Sigmoid colon (tissue), 7 donors: Measurements from ENCODE around the gene SPON1. TPM values are rescaled to one million over a fixed set of nuclear protein-coding genes. Genes with fewer than 3 reads are reported as not detected.
A peak's percentile ranks its signal among the peaks of the same experiment; 100 is the strongest.

Source experiments
- DNase-seq: peaks from one replicate; pipeline ENCODE4 v3.0.0-alpha.2; 2019
- H3K27ac ChIP-seq, 4 donors: fragments of 200-600 bp; sonication (generic); one replicate each; pipeline ENCODE4 v1.5.1; 2016 to 2019; ENCODE audit warnings: mild to moderate bottlenecking in 1 of 4
- H3K27me3 ChIP-seq, 3 donors: fragments of 200-600 bp; sonication (generic); one replicate each; pipeline ENCODE4 v1.5.1; 2019; ENCODE audit warnings: mild to moderate bottlenecking in 1 of 3
- H3K36me3 ChIP-seq, 4 donors: fragments of 200-600 bp; sonication (generic); one replicate each; pipeline ENCODE4 v1.5.1; 2016 to 2019
- H3K4me1 ChIP-seq, 4 donors: fragments of 200-600 bp; sonication (generic); one replicate each; pipeline ENCODE4 v1.5.1; 2017 to 2019
- H3K4me3 ChIP-seq, 4 donors: fragments of 200-600 bp; sonication (generic); one replicate each; pipeline ENCODE4 v1.5.1; 2017 to 2019; ENCODE audit warnings: mild to moderate bottlenecking in 2 of 4, moderate library complexity in 1 of 4
- H3K9me3 ChIP-seq, 4 donors: fragments of 200-600 bp in 3 of 4; sonication (generic) in 3 of 4; one replicate each; pipeline versions ENCODE4 v1.5.1 to v1.6.1; 2013 to 2019
- CTCF ChIP-seq, 4 experiments: fragments of 450-650 bp in 3 of 4; fragments of 200-600 bp in 1 of 4; IDR thresholded peaks; one replicate each; pipeline ENCODE4 v1.5.1; 2016 to 2019; ENCODE audit warnings: antibody characterized with exemption in 4 of 4, mild to moderate bottlenecking in 3 of 4, moderate library complexity in 2 of 4
- EP300 ChIP-seq, 4 donors: sonication (generic); formaldehyde crosslinking; IDR thresholded peaks; one replicate each; pipeline ENCODE4 v1.6.1; 2017; ENCODE audit warnings: antibody characterized with exemption in 4 of 4
- POLR2A ChIP-seq, 2 donors: fragments of 450-650 bp; IDR thresholded peaks; one replicate each; pipeline ENCODE4 v1.6.1; 2016; ENCODE audit warnings: antibody characterized with exemption in 2 of 2, mild to moderate bottlenecking in 2 of 2, moderate library complexity in 2 of 2
- POLR2AphosphoS5 ChIP-seq, 4 donors: sonication (generic); formaldehyde crosslinking; IDR thresholded peaks; one replicate each; pipeline ENCODE4 v1.6.1; 2017; ENCODE audit warnings: antibody characterized with exemption in 4 of 4
- WGBS, 2 donors: extraction: QIAGEN DNeasy Blood & Tissue Kit; methylation state at CpG; one replicate each; pipeline ENCODE4 v1.1.7; 2013; 5-methylcytosine and 5-hydroxymethylcytosine counted together
- intact Hi-C: fragments of 100-400 bp; cut with DNase I; formaldehyde crosslinking; loops from one replicate; pipeline ENCODE4 v1.15.1; 2023
- polyA plus RNA-seq, 3 donors: library from polyadenylated mRNA; stranded (reverse); fragments of 200-250 nt; gene quantifications; one replicate each; pipeline ENCODE4 v1.2.3, GENCODE V29; 2013
- small RNA-seq, 3 donors: library from RNA; depleted of rRNA; stranded (forward); fragments of <200 nt; gene quantifications; one replicate each; pipeline ENCODE3, GENCODE V24; 2016
- total RNA-seq, 4 donors: library from RNA; depleted of rRNA; stranded (reverse); fragments of >200 nt; gene quantifications; one replicate each; pipeline ENCODE4 v1.1.0, GENCODE V29; 2016
- donor health status: healthy with polysubstance abuse.
- donor health status: Bipolar disorder and iron deficiency.
- donor health status: healthy.

SPON1 gene
- total and polyA plus RNA-seq, 7 donors = 6.6 to 36.8 (median 12.6) TPM

- H3K27ac ChIP-seq = peak overlapping the region; percentile 27 to 76 (median 51)
- H3K4me3 ChIP-seq = no peak overlapping the region
- no peaks in the 10 kb centered on the region for H3K9me3 ChIP-seq
- WGBS, 2 donors = 33 to 54% methylated on average over 4 of the region's 4 CpGs
- TF ChIP-seq CTCF (IDR thresholded peaks at IDR 0.05) (no peak), EP300 (IDR thresholded peaks at IDR 0.05) (peak in 2 of 4 donors; percentile 39 to 49), POLR2AphosphoS5 (IDR thresholded peaks at IDR 0.05) (peak in 2 of 4 donors; percentile 24 to 39), POLR2A (IDR thresholded peaks at IDR 0.05) (no peak)
- DNase-seq = no peak
- intact Hi-C loops = no loop called here
- no peaks in the 10 kb centered on the region for H3K27me3 ChIP-seq
- H3K36me3 ChIP-seq = no peaks in the 10 kb centered on the region
- H3K4me1 ChIP-seq = peaks cover 0 to 73% (median 65%) of the 10 kb centered on the region in 4 donors
Observed at GRCh38 chr11:14312736-14313438, 350.4 kb downstream of the SPON1 start.

GRCh38 chr11:14314127-14314526 is 351.6 kb downstream of the SPON1 start:
- no peaks in the 10 kb centered on the region for H3K9me3 ChIP-seq
- peaks cover 0 to 73% (median 62%) of the 10 kb centered on the region in 4 donors for H3K4me1 ChIP-seq
- no peak for DNase-seq
- peak overlapping the region in 2 of 4 donors; percentile 61 to 76 for H3K27ac ChIP-seq
- no peak overlapping the region for H3K4me3 ChIP-seq
- no peaks in the 10 kb centered on the region for H3K27me3 ChIP-seq
- WGBS, 2 donors = 65 to 85% methylated on average over 2 of the region's 2 CpGs
- H3K36me3 ChIP-seq = no peaks in the 10 kb centered on the region
- TF ChIP-seq CTCF (IDR thresholded peaks at IDR 0.05) (no peak), POLR2A (IDR thresholded peaks at IDR 0.05) (no peak), EP300 (IDR thresholded peaks at IDR 0.05) (no peak), POLR2AphosphoS5 (IDR thresholded peaks at IDR 0.05) (no peak)
- intact Hi-C loops = no loop called here

- WGBS, 2 donors = 88 to 93% methylated on average over 2 of the region's 2 CpGs
- Histone ChIP-seq H3K36me3 (no peaks in the 10 kb centered on the region), H3K4me3 (no peak overlapping the region), H3K27me3 (no peaks in the 10 kb centered on the region), H3K27ac (no peak overlapping the region), H3K9me3 (no peaks in the 10 kb centered on the region), H3K4me1 (peaks cover 0 to 63% (median 53%) of the 10 kb centered on the region in 4 donors)
- intact Hi-C loops = no loop called here
- no peak for TF ChIP-seq EP300 (IDR thresholded peaks at IDR 0.05)
- no peak for TF ChIP-seq POLR2AphosphoS5 (IDR thresholded peaks at IDR 0.05)
- no peak for TF ChIP-seq CTCF (IDR thresholded peaks at IDR 0.05)
- no peak for TF ChIP-seq POLR2A (IDR thresholded peaks at IDR 0.05)
- DNase-seq = no peak
Observed at GRCh38 chr11:14315130-14315529, 352.6 kb downstream of the SPON1 start.

Small RNAs within 50 kb of the gene (small RNA-seq; reads per million reads assigned to genes)
- gene RNA5SP332 = 0 reads per million in 3 donors
